Measurements from ENCODE around the gene CELA3A.
"Not testable (repeated sequence)": the region's sequence is repeated elsewhere in the genome, so short reads cannot be mapped to it uniquely, and the experiment has no call there.

Gene CELA3A

GRCh38 chr1:22021061-22021460 is 19.6 kb downstream of the CELA3A start:
- no peak for FAIRE-seq

GRCh38 chr1:22024485-22025367 is 23.3 kb downstream of the CELA3A start:
- FAIRE-seq: no peak

GRCh38 chr1:22025368-22026155 is 24.1 kb downstream of the CELA3A start:
- FAIRE-seq: peak; percentile 18

GRCh38 chr1:22026924-22027289 is 25.4 kb downstream of the CELA3A start:
- FAIRE-seq: no peak

- no peak for FAIRE-seq
Measured at GRCh38 chr1:22030057-22030456, 28.6 kb downstream of the CELA3A start.

GRCh38 chr1:22030473-22030872 is 29.0 kb downstream of the CELA3A start:
- no peak for FAIRE-seq

GRCh38 chr1:22031214-22031962 is 29.9 kb downstream of the CELA3A start:
- FAIRE-seq: no peak

- not testable (repeated sequence) for FAIRE-seq
Measured at GRCh38 chr1:22034834-22035233, 33.4 kb downstream of the CELA3A start.

- FAIRE-seq: no peak
Measured at GRCh38 chr1:22037520-22037919, 36.1 kb downstream of the CELA3A start.

GRCh38 chr1:22038036-22038435 is 36.6 kb downstream of the CELA3A start:
- no peak for FAIRE-seq

- FAIRE-seq: no peak
Measured at GRCh38 chr1:22039594-22040285, 38.3 kb downstream of the CELA3A start.

- FAIRE-seq: no peak
Measured at GRCh38 chr1:22040286-22040623, 38.8 kb downstream of the CELA3A start.

- no peak for FAIRE-seq
Measured at GRCh38 chr1:22041505-22041904, 40.0 kb downstream of the CELA3A start.

GRCh38 chr1:22043198-22043769 is 41.8 kb downstream of the CELA3A start:
- FAIRE-seq: no peak

- no peak for FAIRE-seq
Measured at GRCh38 chr1:22044690-22045420, 43.4 kb downstream of the CELA3A start.

- FAIRE-seq: no peak
Measured at GRCh38 chr1:22045604-22046228, 44.3 kb downstream of the CELA3A start.

- no peak for FAIRE-seq
Measured at GRCh38 chr1:22048351-22049192, 47.1 kb downstream of the CELA3A start.

- no peak for FAIRE-seq
Measured at GRCh38 chr1:22050330-22050729, 48.9 kb downstream of the CELA3A start.

- no peak for FAIRE-seq
Measured at GRCh38 chr1:22051607-22052114, 50.2 kb downstream of the CELA3A start.
